Measurements from ENCODE around the gene MYO3B.

Gene MYO3B

DNA sequence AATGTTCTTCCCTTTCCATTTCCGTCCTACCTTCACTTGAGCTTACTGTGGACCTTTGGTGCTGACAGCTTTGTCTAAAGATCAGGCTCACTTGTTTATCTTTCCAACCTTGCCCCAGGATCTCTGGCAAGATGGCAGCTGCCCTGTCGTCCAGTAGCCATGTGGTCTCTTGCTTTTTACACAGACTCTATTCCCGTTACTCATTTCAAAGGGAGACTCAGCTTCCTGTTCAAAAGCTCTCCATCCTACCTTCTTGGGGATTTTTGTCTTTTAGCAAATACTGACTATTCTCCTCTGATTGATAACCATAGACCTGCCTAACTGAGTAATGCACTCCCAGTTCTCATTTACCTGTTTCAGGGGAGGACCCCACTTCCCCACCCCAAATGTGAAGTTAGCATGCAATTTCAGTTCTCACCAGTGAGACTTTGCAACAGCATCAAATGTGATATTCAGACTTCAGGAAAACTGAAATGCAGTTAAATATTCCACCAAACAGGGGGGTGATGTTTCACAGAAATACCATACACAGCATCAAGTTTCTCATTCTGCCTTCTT is 184.4 kb downstream of the MYO3B start:
- Histone ChIP-seq H3K79me2 (ENCODE audit: insufficient read depth, low read length) (no peaks in the 10 kb centered on the region), H3K27me3 (ENCODE audit: insufficient read depth, low read length, poor library complexity) (peaks cover 56% of the 10 kb centered on the region), H4K20me1 (ENCODE audit: insufficient read depth, low read length) (peaks cover 5% of the 10 kb centered on the region; the same call in 1 of the 2 replicates), H3K4me2 (ENCODE audit: insufficient read depth, low read length) (no peak overlapping the region), H3K9me3 (ENCODE audit: insufficient read depth, low read length, severe bottlenecking) (no peaks in the 10 kb centered on the region), H3K4me3 (ENCODE audit: low read depth in 1 of 2, low read length in 2 of 2) (no peak overlapping the region), H3K4me1 (ENCODE audit: insufficient read depth, low read length) (no peaks in the 10 kb centered on the region), H2AFZ (ENCODE audit: low read depth, low read length) (no peak overlapping the region), H3K27ac (ENCODE audit: low read length) (no peak overlapping the region), H3K9ac (ENCODE audit: low read depth, low read length) (no peak overlapping the region), H3K36me3 (ENCODE audit: insufficient read depth, low read length) (no peaks in the 10 kb centered on the region)
- DNase-seq (no peak), ATAC-seq (ENCODE audit: insufficient read depth, low read depth) (no peak)
- TF ChIP-seq, protein P1, sequence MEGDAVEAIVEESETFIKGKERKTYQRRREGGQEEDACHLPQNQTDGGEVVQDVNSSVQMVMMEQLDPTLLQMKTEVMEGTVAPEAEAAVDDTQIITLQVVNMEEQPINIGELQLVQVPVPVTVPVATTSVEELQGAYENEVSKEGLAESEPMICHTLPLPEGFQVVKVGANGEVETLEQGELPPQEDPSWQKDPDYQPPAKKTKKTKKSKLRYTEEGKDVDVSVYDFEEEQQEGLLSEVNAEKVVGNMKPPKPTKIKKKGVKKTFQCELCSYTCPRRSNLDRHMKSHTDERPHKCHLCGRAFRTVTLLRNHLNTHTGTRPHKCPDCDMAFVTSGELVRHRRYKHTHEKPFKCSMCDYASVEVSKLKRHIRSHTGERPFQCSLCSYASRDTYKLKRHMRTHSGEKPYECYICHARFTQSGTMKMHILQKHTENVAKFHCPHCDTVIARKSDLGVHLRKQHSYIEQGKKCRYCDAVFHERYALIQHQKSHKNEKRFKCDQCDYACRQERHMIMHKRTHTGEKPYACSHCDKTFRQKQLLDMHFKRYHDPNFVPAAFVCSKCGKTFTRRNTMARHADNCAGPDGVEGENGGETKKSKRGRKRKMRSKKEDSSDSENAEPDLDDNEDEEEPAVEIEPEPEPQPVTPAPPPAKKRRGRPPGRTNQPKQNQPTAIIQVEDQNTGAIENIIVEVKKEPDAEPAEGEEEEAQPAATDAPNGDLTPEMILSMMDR (IDR thresholded peaks at IDR 0.05; ENCODE audit: borderline replicate concordance, extremely low read depth, low read length, poor library complexity, severe bottlenecking): no peak
- no peak for TF ChIP-seq EZH2 (IDR thresholded peaks at IDR 0.05; ENCODE audit: borderline replicate concordance, low read depth, low read length, severe bottlenecking)

DNA sequence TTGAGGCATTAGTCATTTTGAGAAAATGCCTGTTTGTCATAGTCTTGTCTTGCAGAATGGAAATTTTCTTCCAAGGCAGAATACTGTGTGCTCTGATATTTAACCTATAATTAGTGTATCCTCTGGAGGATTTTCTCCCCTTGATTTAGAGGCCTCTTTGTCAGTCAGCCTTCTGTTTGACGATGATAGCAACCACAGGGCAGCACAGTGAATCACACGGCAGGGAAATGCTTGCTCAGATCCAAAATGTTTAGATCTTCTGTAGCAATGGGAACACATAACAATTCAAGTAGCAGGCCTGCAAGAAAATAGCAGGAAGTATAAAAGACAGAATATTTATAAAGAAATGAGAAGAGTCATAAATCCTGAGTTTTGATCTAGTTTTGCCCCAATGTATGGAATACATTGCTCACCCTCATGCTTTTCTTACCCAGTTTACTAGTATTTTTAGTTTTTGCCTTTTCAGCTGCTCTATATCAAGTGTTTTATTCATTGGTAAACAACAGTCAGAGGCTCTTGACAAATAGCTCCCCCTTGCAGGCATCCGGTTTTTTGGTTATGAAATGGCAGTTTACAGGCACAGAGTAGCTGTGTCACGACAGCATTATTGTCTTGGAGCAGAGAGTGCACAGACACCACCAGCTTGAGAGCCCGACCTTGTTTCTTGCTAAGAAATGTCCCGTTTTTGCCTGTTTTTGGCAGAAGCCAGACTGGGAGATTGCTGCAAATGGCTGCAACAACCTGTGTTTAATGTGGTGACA is 185.1 kb downstream of the MYO3B start:
- no peaks in the 10 kb centered on the region for H3K36me3 ChIP-seq (ENCODE audit: insufficient read depth, low read length)
- no peak overlapping the region for H3K4me3 ChIP-seq (ENCODE audit: low read depth in 1 of 2, low read length in 2 of 2)
- TF ChIP-seq EZH2 (IDR thresholded peaks at IDR 0.05; ENCODE audit: borderline replicate concordance, low read depth, low read length, severe bottlenecking): no peak
- TF ChIP-seq, protein P1 (IDR thresholded peaks at IDR 0.05; ENCODE audit: borderline replicate concordance, extremely low read depth, low read length, poor library complexity, severe bottlenecking): no peak
- H3K27me3 ChIP-seq (ENCODE audit: insufficient read depth, low read length, poor library complexity): peaks cover 61% of the 10 kb centered on the region
- no peaks in the 10 kb centered on the region for H3K79me2 ChIP-seq (ENCODE audit: insufficient read depth, low read length)
- H3K4me1 ChIP-seq (ENCODE audit: insufficient read depth, low read length): no peaks in the 10 kb centered on the region
- ATAC-seq (ENCODE audit: insufficient read depth, low read depth): no peak
- no peak overlapping the region for H3K4me2 ChIP-seq (ENCODE audit: insufficient read depth, low read length)
- no peak for DNase-seq
- no peak overlapping the region for H3K9ac ChIP-seq (ENCODE audit: low read depth, low read length)
- H3K27ac ChIP-seq (ENCODE audit: low read length): no peak overlapping the region
- H4K20me1 ChIP-seq (ENCODE audit: insufficient read depth, low read length): peaks cover 5% of the 10 kb centered on the region; the same call in 1 of the 2 replicates
- no peaks in the 10 kb centered on the region for H3K9me3 ChIP-seq (ENCODE audit: insufficient read depth, low read length, severe bottlenecking)
- H2AFZ ChIP-seq (ENCODE audit: low read depth, low read length): no peak overlapping the region

GRCh38 chr2:170365003-170365402 is 187.1 kb downstream of the MYO3B start:
- Histone ChIP-seq H3K27me3 (ENCODE audit: insufficient read depth, low read length, poor library complexity) (peaks cover 67% of the 10 kb centered on the region), H2AFZ (ENCODE audit: low read depth, low read length) (no peak overlapping the region), H3K4me3 (ENCODE audit: low read depth in 1 of 2, low read length in 2 of 2) (no peak overlapping the region), H3K27ac (ENCODE audit: low read length) (no peak overlapping the region), H4K20me1 (ENCODE audit: insufficient read depth, low read length) (peaks cover 5% of the 10 kb centered on the region; the same call in 1 of the 2 replicates), H3K9ac (ENCODE audit: low read depth, low read length) (no peak overlapping the region), H3K79me2 (ENCODE audit: insufficient read depth, low read length) (no peaks in the 10 kb centered on the region), H3K4me1 (ENCODE audit: insufficient read depth, low read length) (no peaks in the 10 kb centered on the region; the same call in 1 of the 2 replicates), H3K4me2 (ENCODE audit: insufficient read depth, low read length) (no peak overlapping the region), H3K9me3 (ENCODE audit: insufficient read depth, low read length, severe bottlenecking) (no peaks in the 10 kb centered on the region), H3K36me3 (ENCODE audit: insufficient read depth, low read length) (no peaks in the 10 kb centered on the region)
- ATAC-seq (ENCODE audit: insufficient read depth, low read depth): no peak
- TF ChIP-seq, protein P1 (IDR thresholded peaks at IDR 0.05; ENCODE audit: borderline replicate concordance, extremely low read depth, low read length, poor library complexity, severe bottlenecking): no peak
- no peak for TF ChIP-seq EZH2 (IDR thresholded peaks at IDR 0.05; ENCODE audit: borderline replicate concordance, low read depth, low read length, severe bottlenecking)
- DNase-seq: no peak

All from DND-41 (cell line).